ENCODE data around the gene VSIG2.

Gene VSIG2

GRCh38 chr11:124766156-124766555, 14.1 kb upstream of the VSIG2 start:
- ChIA-PET POLR2A (no interaction called here), CTCF (interaction anchor here (1.4 to 21.1 kb wide), 5 partner anchors 8 to 95 kb away, joined by 4 to 381 read pairs (median 86); partner anchors contain the start of genes MSANTD2, NRGN, SIAE and SPA17)
- DNase-seq (ENCODE audit: extremely low spot score), result no peak
- no peak for TF ChIP-seq CTCF (IDR thresholded peaks at IDR 0.05; ENCODE audit: control extremely low read depth, extremely low read depth, low read depth, missing control alignments)

- CTCF ChIA-PET, result interaction anchor here (0.7 to 21.1 kb wide), 22 partner anchors 13 to 691 kb away, joined by 3 to 381 read pairs (median 3); partner anchors contain the start of genes MSANTD2, NRGN, SIAE and SPA17
- peak; percentile 84 for TF ChIP-seq CTCF (IDR thresholded peaks at IDR 0.05; ENCODE audit: control extremely low read depth, extremely low read depth, low read depth, missing control alignments)
- DNase-seq (ENCODE audit: extremely low spot score), result peak; percentile 70
- POLR2A ChIA-PET, result interaction anchor here (0.6 kb wide), 1 partner anchor 33 kb away, joined by 5 read pairs; no protein-coding TSS in a partner anchor
Measured at GRCh38 chr11:124763156-124763947, 11.3 kb upstream of the VSIG2 start.

- DNase-seq (ENCODE audit: extremely low spot score), result peak; percentile 50
- POLR2A ChIA-PET, result no interaction called here
- peak; percentile 10 for TF ChIP-seq CTCF (IDR thresholded peaks at IDR 0.05; ENCODE audit: control extremely low read depth, extremely low read depth, low read depth, missing control alignments)
Measured at GRCh38 chr11:124762624-124763155, 10.6 kb upstream of the VSIG2 start.

GRCh38 chr11:124762105-124762623, 10.1 kb upstream of the VSIG2 start, which contains the start of gene ESAM:
ESAM (minus strand) TSS chr11:124762290; CDS start chr11:124762154, 136 bp downstream.
- ChIA-PET CTCF (interaction anchor here (0.5 to 21.1 kb wide), 16 partner anchors 14 to 121 kb away, joined by 3 to 381 read pairs (median 4); partner anchors contain the start of genes MSANTD2, NRGN, SIAE and SPA17), POLR2A (no interaction called here)
- no peak for TF ChIP-seq CTCF (IDR thresholded peaks at IDR 0.05; ENCODE audit: control extremely low read depth, extremely low read depth, low read depth, missing control alignments)
- DNase-seq (ENCODE audit: extremely low spot score), result peak; percentile 92

More at GRCh38 chr11:124762624-124763155, 10.6 kb upstream of the VSIG2 start:
- CTCF ChIA-PET, result interaction anchor here (0.5 to 21.1 kb wide), 15 partner anchors 13 to 122 kb away, joined by 3 to 381 read pairs (median 5); partner anchors contain the start of genes MSANTD2, NRGN, SIAE and SPA17

GRCh38 chr11:124761301-124762104, 9.4 kb upstream of the VSIG2 start:
- no peak for DNase-seq (ENCODE audit: extremely low spot score)
- TF ChIP-seq CTCF (IDR thresholded peaks at IDR 0.05; ENCODE audit: control extremely low read depth, extremely low read depth, low read depth, missing control alignments), result peak; percentile 6
- POLR2A ChIA-PET, result no interaction called here
- CTCF ChIA-PET, result interaction anchor here (0.7 to 21.1 kb wide), 11 partner anchors 13 to 692 kb away, joined by 3 to 381 read pairs (median 4); partner anchors contain the start of genes MSANTD2, NRGN, SIAE and SPA17

Measured in GM10248 (cell line).